Measurements from ENCODE around the gene ZNF385A.

ZNF385A gene, protein sequence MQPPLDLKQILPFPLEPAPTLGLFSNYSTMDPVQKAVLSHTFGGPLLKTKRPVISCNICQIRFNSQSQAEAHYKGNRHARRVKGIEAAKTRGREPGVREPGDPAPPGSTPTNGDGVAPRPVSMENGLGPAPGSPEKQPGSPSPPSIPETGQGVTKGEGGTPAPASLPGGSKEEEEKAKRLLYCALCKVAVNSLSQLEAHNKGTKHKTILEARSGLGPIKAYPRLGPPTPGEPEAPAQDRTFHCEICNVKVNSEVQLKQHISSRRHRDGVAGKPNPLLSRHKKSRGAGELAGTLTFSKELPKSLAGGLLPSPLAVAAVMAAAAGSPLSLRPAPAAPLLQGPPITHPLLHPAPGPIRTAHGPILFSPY

GRCh38 chr12:54384591-54385041 is at the start of gene ZNF385A:
TSS of gene ZNF385A (minus strand) at chr12:54384733. CDS start at chr12:54384514, 219 bp downstream.
- DNase-seq: peak; percentile 92

DNA sequence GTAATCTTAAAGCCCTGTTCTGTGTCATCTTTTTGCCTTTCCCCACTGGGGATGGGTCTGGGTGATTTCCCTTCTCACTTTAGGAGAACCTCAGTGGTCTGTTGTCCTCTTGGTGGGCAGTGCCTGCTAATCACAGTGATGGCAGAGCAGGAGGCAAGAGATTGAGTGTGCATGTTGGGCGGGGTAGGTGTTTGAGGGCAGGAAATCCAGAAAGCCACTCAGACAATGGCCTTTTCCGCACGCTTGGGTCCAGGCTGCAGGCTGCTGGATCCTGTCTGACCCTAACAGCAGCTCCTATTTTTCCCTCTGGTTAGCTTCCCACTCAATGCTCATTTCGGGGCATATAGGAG is 48.3 kb upstream of the ZNF385A start:
- DNase-seq: no peak

DNA sequence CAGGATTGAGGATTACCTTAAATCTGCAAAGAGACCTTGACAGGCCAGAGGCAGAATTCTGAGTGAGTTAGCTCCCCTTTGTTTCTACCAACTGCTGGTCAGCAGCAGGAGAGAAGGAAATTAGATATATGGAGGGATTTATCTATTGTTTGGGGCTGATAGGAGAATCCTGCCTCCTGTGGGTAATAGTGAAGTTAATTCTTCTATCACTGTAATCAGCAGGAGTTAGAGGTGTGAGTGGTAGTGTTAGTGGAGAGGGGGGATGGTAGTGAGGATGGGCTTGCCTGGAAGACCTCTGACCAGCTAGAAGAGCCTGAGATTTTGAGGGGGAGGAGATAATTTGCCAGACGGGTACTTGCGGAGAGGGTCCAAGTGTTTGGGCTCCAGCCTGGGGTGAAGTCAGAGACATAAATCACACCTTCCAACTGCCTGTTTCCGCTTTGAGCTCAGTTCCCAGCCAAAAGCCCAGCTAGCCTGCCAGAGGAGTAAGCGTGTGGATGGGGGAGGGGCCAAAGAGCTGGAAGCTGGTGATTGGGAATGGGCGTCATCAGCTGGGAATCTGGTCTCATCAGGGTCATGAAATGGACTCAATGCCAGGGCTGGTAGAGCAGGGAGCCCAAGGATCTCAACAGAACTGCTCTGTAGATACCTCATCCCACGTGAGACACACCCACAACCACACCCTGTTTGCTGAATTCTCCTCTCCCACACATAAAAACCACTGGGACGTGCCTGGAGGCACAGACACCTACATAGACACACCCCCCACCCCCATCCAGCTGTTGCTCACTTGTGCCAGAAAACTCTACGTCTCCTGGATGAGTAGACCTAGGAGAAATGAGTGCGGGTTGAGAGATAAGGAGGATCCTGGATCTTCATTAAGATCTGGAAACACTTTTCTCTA is 47.6 kb upstream of the ZNF385A start:
- DNase-seq: no peak

GRCh38 chr12:54430471-54431069 is 46.0 kb upstream of the ZNF385A start:
- no peak for DNase-seq

GRCh38 chr12:54429014-54429471 is 44.5 kb upstream of the ZNF385A start:
- no peak for DNase-seq

DNA sequence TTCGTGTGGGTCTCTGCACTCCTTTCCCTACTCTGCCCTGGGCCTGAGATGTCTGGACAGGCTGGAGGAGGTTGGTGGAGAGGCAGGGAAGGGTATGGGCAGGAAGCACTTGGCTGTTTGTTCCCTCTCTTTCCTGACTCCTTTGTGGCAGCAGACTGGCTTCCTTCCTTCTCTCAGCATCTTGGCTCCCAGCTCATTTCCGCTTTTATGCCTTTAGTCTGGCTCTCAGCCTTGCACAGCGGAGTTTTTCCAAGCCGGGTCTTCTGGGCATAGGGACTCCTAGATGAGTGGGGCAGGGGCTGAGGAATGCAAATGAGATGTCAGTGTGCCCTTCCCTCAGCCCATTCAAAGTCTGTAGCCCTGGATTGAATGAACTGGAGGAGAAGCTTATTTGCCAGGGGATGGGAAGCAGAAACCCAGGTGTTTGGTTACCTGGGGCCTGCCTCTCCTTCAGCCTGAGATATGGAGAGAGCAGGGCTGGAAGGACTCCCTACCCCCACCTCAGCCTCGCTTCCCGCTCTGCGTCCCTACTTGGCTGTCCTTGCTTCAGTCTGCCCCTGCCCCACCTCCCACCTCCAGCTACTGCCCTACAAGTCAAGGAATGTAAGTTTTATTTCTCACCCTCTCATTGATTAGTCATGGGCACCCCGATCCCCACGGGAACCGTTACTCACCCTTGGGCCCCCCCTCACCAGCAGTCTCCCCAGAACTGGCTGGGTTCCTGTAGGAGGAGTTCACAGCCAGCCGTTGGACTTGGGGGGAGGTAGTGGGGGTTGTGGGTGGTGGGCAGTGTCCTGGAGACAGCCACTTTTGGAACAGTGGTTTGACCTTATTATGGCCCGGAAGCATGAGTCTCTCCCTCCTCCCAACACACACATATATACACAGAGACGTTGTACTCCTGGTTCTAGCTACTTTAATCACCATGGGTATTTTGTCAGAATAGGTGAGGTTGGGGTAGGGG is 43.8 kb upstream of the ZNF385A start:
- DNase-seq: no peak

- DNase-seq: no peak
Observed at GRCh38 chr12:54427106-54427505, 42.6 kb upstream of the ZNF385A start.

DNA sequence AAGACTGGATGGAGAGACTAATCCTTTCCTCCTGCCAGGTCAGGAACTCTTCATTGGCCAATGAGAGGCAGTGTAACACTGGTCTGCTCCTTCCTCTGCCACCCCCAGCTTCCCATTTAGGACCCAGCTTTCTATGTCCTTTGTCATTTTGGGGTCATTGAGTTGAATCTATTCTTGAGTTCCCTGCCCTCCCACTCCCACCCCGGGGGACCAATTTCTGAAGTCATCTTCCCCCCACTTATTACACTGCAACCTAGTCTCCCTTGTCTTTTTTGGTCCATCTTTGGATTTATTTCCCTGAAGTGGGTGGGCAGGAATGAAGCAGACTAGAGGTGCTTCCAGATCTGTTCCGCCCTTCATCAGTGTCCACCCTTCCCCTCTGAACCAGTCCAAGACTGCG is 42.2 kb upstream of the ZNF385A start:
- DNase-seq: no peak

DNA sequence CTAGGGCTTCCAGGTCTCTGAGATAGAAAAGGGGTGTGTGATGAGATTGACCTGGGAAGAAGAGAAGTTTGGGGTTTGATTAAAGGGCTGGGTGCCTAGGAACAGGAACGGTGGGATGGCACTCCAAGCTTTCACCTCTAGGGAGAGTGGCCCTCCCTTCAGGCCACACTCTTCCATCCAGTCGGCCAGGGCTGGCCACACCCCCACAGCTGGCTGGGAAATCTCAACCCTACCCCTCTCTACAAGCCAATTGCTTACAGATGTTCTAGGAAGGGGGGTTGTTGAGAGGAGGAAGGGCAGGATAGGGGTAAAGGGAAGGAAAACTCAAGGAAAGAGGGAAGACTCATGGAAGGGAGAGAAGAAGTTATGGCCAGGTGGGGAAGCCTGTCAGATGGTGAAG is 41.2 kb upstream of the ZNF385A start:
- DNase-seq: no peak

GRCh38 chr12:54424224-54424623 is 39.7 kb upstream of the ZNF385A start:
- no peak for DNase-seq

DNA sequence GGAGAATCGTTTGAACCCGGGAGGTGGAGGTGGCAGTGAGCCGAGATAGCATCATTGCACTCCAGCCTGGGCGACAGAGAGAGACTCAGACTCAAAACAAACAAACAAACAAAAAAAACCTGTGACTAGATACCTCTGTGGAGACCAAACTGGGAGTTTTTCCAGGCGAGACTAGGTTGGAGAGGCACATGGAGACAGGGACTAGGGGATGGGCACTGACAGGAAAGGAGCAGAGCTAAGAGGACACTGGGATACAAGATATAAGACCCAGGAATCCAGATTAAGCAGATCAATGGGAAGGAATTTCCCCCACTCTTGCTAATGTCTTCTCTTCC is 39.2 kb upstream of the ZNF385A start:
- DNase-seq: no peak

DNA sequence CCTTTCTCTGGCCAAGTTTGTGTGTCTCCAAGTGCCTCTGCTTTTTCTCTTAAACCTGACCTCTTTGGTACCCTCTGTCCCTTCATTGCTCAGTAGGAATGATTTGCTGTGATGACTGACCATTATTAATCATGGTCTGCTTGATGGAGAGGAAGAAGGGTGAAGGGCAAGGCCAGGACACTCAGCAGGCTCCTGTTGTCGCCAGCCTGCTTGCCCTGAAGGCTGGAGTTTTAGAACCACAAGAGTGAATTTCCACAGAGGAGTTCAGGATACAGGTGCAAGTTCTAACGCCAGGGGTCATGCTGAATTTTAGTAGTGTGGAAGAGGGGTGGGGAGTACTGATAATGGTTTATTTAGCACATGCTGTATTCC is 37.3 kb upstream of the ZNF385A start:
- no peak for DNase-seq

DNA sequence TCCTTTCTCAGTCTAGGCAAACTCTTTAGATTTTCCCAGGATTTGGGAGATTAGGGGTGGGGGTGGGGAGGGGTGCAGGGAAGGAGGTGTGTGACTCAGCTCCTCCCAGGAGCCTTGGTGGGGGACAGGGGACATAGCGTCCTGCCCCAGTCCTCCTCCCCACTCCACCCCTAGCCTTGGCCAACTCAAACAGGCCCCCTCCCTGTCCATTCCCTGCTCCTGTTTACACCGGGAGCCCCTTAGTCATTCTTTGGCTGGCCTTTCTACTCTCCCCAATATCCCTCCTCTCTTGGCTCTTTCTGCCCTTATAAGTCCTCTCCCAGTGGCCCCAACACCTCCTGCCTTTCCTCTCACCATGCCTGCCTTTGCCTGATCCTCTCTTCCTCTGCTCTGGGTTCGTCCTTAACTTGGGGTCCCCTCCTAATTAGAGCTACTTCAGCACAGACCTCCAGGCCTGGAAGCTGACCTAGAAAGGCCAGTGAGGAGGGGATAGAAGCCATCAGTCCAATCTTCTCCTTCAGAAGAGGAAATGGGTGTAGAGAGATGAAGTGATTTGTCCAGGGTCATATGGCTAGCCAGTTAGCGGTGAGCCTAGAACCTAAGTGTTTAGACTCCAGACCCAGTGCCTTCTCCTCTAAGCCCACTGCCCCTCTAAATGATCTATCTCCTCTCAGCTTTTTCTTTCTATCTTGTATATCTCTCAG is 36.8 kb upstream of the ZNF385A start:
- no peak for DNase-seq

DNA sequence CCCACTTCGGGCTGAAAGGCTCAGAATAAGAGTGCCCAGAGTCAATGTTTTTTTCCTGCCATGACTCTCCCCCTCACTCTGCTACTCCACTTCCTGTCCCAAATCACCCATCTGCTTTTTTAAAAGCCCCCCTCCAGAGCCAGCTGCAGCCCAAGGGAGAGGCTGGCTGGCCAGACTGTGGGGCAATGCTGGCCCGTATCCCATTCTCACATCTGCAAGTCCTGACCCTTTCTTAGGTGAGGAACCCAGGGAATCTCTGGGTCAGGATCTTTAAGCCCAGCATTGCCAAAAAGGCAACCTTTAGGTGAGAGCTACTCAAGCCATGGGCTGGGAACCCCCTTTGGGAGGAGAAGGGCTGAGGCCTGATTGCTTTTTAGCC is 36.2 kb upstream of the ZNF385A start:
- no peak for DNase-seq

DNA sequence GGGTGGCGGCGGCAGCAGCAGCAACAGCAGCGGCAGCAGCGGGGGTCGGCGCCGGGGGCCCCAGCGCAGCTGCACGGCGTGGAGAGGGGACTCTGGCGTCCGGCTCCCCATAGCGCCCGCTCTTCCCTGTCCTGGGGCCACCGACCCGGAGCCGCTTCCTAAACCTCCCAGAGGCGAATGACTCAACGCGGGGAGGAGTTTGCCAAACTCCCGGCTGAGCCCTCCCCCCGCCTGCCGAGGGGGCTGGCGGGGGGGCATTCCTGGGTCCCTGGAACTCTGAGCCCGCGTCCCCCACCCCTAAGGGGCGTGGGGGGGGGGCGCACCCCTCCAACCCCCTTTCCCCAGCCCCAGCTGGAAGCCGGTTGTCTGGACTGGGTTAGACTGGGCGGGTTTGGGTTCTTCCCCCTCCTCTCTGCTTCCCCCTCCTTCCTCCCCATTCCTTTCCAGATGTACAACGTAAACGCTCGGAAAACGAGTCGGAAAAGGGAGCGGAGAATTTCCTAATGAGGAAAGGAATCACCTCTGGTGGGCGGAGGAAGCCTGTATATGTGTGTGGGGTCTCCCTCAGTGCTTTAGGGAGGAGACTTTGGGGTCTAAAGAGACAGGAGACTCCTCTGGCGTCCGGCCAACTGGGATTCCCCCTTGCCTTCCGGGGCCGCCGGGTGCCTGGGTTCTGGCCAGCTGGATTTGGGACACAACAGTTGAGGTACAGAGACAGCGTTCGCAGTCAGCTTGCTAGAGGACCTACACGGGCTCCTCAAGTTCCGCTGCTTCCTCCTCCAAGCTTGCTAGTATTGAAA is 34.8 kb upstream of the ZNF385A start, which contains the start of gene ITGA5:
TSS of gene ITGA5 (minus strand) at position 179 of the 800 bp plus-strand sequence. CDS start at position 111, 68 bp downstream.
- no peak for DNase-seq

GRCh38 chr12:54418441-54419087 is 34.0 kb upstream of the ZNF385A start:
- no peak for DNase-seq

- DNase-seq: no peak
Observed at GRCh38 chr12:54417712-54418440, 33.3 kb upstream of the ZNF385A start.

DNA sequence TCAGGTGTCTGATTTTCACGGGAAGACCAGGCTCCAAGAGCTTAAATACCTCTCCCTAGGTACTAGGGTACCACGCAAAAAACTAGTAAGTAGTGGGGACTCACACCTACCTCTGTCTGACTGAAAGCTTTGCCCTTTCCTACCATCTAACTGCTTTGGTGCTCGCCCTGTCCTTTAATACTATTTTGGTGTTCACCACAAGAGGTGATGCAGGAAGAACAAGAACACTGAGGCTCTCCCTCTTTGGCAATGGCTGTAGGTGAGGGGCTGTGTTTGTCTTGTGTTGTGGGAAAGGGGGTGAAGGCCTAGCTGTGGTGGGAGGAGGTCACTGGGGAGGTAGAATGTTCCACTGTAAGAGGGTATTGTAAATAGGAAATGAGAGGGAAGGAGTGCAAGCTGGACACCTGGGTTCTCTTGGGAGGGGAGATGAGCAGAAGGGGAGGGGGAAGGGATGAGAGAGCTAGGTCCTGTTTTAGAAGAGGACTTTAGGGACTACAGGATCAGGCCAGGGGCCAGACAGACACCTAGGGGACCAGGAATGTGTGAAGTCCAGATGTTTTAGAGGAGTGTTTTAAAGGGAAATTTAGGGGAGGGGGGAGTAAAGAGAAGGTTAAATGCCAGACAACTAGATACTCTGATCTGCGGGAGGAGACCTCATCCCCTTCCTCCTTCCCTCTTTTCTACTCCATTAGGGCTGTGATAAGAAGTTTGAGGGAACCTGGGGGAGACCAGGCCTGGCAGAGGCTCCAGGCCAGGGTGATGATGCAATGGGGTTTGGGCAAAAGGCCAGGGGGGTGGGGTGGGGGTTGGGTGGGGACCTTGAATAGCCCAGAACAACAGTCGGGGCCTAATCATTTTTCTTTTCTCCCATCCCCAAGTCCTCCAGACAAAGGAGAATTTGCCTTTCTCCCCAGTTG is 32.4 kb upstream of the ZNF385A start:
- no peak for DNase-seq
